Osteoblast (primary cell): Measurements from ENCODE around the gene PLA2G2E. TPM values are rescaled to one million over a fixed set of nuclear protein-coding genes. Genes with fewer than 3 reads are reported as not detected.
A peak's percentile ranks its signal among the peaks of the same experiment; 100 is the strongest.

Experiments used
- DNase-seq: peaks from one replicate; pipeline ENCODE4 v3.0.0; 2011; ENCODE audit warnings: low spot score, mixed read lengths; ENCODE audit not compliant: insufficient read length; ENCODE audit errors: missing footprints
- H2AFZ ChIP-seq: 2 replicates; pipeline ENCODE4 v1.6.0; 2011; ENCODE audit warnings: mild to moderate bottlenecking, low read length
- H3K27ac ChIP-seq: 2 replicates; pipeline ENCODE4 v1.5.1; 2011; ENCODE audit warnings: mild to moderate bottlenecking, low read depth, low read length, moderate library complexity
- H3K27me3 ChIP-seq: 2 replicates; pipeline ENCODE4 v1.6.0; 2012; ENCODE audit warnings: mild to moderate bottlenecking, control low read depth, inconsistent platforms, low read length, moderate library complexity; ENCODE audit not compliant: insufficient read depth
- H3K36me3 ChIP-seq: 2 replicates; pipeline ENCODE4 v1.5.1; 2011; ENCODE audit warnings: mild to moderate bottlenecking, low read length, control low read depth, moderate library complexity; ENCODE audit not compliant: insufficient read depth
- H3K4me1 ChIP-seq: 2 replicates; pipeline ENCODE4 v1.5.1; 2011; ENCODE audit warnings: mild to moderate bottlenecking, low read length, control low read depth, moderate library complexity; ENCODE audit not compliant: insufficient read depth
- H3K4me2 ChIP-seq: 2 replicates; pipeline ENCODE4 v1.6.0; 2011; ENCODE audit warnings: mild to moderate bottlenecking, low read length; ENCODE audit not compliant: insufficient read depth
- H3K4me3 ChIP-seq: fragments of 200-600 bp; sonication (generic); 3 replicates; pipeline ENCODE4 v1.5.1; 2012; ENCODE audit warnings: mild to moderate bottlenecking, low read length, inconsistent platforms; ENCODE audit not compliant: insufficient read depth
- H3K79me2 ChIP-seq: 2 replicates; pipeline ENCODE4 v1.6.0; 2012; ENCODE audit warnings: mild to moderate bottlenecking, low read length, control low read depth, inconsistent platforms; ENCODE audit not compliant: insufficient read depth
- H3K9me3 ChIP-seq: 2 replicates; pipeline ENCODE4 v1.5.1; 2011; ENCODE audit warnings: low read depth, low read length, control low read depth
- H4K20me1 ChIP-seq: 2 replicates; pipeline ENCODE4 v1.6.0; 2012; ENCODE audit warnings: mild to moderate bottlenecking, low read length, control low read depth; ENCODE audit not compliant: insufficient read depth
- total RNA-seq: library from RNA; depleted of rRNA; stranded (reverse); fragments of >200 nt; gene quantifications from 2 replicates; pipeline ENCODE4 v1.2.3, GENCODE V29; 2012
- TF ChIP-seq, protein P1 (sequence below): IDR thresholded peaks from 2 replicates; pipeline ENCODE4 v1.5.1; 2011; ENCODE audit warnings: mild to moderate bottlenecking, low read depth, low read length, moderate library complexity; ENCODE audit errors: extremely low read depth

PLA2G2E gene
- total RNA-seq, 1 donor: not detected

DNA sequence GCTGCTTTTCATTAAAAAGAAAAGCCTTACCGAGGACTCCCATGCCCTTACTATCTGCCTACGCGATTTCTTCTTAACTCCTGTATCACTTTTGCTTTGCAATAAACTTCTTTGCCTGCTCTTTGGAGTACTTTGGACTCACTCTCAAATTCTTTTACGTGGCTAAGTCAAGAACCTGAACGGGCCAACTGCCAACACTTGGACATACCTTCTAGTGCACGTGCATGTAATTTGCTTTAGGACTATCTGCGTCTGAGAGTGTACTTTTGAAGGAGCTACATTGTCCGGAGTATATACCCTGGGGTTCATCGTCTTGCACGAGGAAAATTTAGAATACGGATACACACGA is 44.8 kb downstream of the PLA2G2E start:
- Histone ChIP-seq H2AFZ (no peak overlapping the region), H3K36me3 (no peaks in the 10 kb centered on the region), H3K79me2 (peaks cover 11% of the 10 kb centered on the region), H3K4me2 (no peak overlapping the region), H3K9me3 (no peaks in the 10 kb centered on the region), H4K20me1 (peaks cover 9% of the 10 kb centered on the region), H3K27me3 (peaks cover 19% of the 10 kb centered on the region), H3K4me1 (peaks cover 12% of the 10 kb centered on the region), H3K4me3 (no peak overlapping the region), H3K27ac (no peak overlapping the region)
- TF ChIP-seq, protein P1, sequence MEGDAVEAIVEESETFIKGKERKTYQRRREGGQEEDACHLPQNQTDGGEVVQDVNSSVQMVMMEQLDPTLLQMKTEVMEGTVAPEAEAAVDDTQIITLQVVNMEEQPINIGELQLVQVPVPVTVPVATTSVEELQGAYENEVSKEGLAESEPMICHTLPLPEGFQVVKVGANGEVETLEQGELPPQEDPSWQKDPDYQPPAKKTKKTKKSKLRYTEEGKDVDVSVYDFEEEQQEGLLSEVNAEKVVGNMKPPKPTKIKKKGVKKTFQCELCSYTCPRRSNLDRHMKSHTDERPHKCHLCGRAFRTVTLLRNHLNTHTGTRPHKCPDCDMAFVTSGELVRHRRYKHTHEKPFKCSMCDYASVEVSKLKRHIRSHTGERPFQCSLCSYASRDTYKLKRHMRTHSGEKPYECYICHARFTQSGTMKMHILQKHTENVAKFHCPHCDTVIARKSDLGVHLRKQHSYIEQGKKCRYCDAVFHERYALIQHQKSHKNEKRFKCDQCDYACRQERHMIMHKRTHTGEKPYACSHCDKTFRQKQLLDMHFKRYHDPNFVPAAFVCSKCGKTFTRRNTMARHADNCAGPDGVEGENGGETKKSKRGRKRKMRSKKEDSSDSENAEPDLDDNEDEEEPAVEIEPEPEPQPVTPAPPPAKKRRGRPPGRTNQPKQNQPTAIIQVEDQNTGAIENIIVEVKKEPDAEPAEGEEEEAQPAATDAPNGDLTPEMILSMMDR: no peak
- no peak for DNase-seq

DNA sequence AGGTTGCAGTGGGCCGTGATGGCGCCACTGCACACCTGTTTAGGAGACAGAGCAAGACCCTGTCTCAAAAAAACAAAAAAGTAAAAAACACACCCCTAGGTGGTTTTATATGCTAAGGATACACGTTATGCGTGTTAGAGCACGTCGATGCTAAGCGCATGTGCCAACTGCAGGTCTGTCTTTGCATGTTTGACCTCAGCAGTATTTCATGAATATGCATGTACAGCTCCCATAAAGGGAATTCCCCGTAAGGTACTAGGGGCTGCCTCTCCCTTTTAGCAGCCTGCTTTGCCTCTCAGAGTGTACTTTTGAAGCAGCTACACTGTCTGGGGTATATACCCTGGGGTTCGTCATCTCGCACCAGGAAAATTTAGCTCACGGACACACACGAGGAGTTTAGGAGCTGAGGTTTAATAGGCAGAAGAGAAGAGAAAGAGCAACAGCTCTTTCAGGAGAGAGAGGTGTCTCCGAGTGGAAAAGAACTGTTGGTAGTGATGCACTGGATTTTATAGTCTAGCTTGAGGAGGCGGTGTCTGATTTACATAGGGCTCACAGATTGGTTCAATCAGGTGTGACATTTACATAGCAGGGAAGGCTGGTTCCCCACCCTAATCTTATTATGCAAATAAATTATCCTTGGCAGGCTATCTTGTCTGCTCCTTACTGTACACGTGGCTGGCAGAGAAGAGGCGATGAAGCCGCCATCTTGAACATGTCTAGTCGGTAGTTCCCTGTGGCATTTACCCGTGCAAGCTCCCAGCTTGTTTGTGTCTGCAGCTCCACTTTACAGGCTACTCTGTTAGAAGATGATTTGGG is 45.4 kb downstream of the PLA2G2E start:
- TF ChIP-seq, protein P1: no peak
- no peak overlapping the region for H3K27ac ChIP-seq
- H3K4me3 ChIP-seq: no peak overlapping the region
- peaks cover 4% of the 10 kb centered on the region for H4K20me1 ChIP-seq
- peaks cover 6% of the 10 kb centered on the region for H3K4me1 ChIP-seq
- H3K9me3 ChIP-seq: no peaks in the 10 kb centered on the region
- peaks cover 5% of the 10 kb centered on the region for H3K79me2 ChIP-seq
- H3K4me2 ChIP-seq: no peak overlapping the region
- DNase-seq: no peak
- H3K36me3 ChIP-seq: no peaks in the 10 kb centered on the region
- peaks cover 19% of the 10 kb centered on the region for H3K27me3 ChIP-seq
- H2AFZ ChIP-seq: no peak overlapping the region

DNA sequence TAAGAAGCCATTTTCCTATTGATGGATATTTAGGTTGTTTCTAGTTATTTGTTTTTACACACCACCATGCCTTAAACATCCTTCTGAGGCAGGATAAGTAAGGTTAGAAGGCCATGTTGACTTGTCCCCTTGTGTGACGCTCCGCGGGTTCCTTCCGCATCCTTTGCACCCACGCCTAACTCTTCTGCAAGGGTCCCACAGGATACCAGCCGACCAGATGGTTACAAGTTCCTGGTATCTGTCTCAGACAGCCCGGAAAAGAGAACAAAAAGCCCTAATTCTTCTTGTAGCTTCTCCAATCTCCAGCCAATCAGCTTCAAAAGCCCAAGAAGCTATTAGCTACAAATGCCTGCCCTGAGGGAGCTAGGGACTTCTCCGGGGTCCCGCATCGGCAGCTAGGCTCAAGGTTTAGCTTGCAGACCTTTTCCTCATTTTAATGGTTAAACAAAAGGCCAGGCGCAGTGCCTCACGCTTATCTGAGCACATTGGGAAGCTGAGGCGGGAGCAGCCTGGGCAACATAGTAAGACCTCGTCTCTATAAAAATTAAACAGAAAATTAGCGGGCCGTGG is 46.2 kb downstream of the PLA2G2E start:
- Histone ChIP-seq H2AFZ (no peak overlapping the region), H3K36me3 (no peaks in the 10 kb centered on the region), H3K4me1 (peaks cover 3% of the 10 kb centered on the region), H3K27me3 (peaks cover 19% of the 10 kb centered on the region), H3K9me3 (no peaks in the 10 kb centered on the region), H3K79me2 (no peaks in the 10 kb centered on the region), H3K4me3 (no peak overlapping the region), H3K27ac (no peak overlapping the region), H3K4me2 (no peak overlapping the region), H4K20me1 (no peaks in the 10 kb centered on the region)
- TF ChIP-seq, protein P1: no peak
- no peak for DNase-seq

DNA sequence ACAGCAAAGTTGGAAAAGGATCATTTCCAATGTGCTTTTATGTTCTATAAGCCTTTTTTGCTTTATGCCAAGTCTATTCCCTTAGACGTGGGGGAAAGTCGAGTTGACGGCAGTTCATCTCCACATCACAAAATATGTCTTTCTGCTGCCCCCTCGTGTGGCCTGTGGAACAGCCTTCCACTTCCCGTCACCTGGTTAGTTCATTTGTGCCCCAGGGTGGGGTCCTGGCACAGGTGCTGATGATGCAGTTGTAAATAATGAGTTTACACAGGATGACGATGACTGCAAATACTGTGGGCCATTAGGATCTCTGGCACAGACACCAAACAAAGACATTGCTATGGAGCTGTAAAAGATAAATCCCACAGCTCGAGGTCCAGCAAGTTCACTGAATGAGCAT is 51.2 kb downstream of the PLA2G2E start:
- TF ChIP-seq, protein P1: peak; percentile 37
- Histone ChIP-seq H3K36me3 (no peaks in the 10 kb centered on the region), H3K79me2 (no peaks in the 10 kb centered on the region), H3K4me1 (peaks cover 9% of the 10 kb centered on the region), H3K4me2 (no peak overlapping the region), H3K27ac (no peak overlapping the region), H4K20me1 (no peaks in the 10 kb centered on the region), H3K27me3 (peaks cover under 1% of the 10 kb centered on the region), H3K4me3 (no peak overlapping the region), H2AFZ (no peak overlapping the region), H3K9me3 (no peaks in the 10 kb centered on the region)
- DNase-seq: peak; percentile 67
